HFF-Myc (cell line): ENCODE results near the gene PI4KA.
A peak's percentile ranks its signal among the peaks of the same experiment; 100 is the strongest.
"Not testable (repeated sequence)": the region's sequence is repeated elsewhere in the genome, so short reads cannot be mapped to it uniquely, and the experiment has no call there.

ENCODE experiments used
- DNase-seq: peaks from one replicate; pipeline ENCODE4 v3.0.0-alpha.2; 2011; ENCODE audit warnings: low read depth; ENCODE audit errors: extremely low read depth
- H3K4me3 ChIP-seq: replicated peaks from 2 replicates; pipeline ENCODE4 v1.5.1; 2011; ENCODE audit warnings: low read depth, mild to moderate bottlenecking, control low read depth, low read length
- TF ChIP-seq, protein P1 (sequence below): IDR thresholded peaks from 2 replicates; pipeline ENCODE4 v1.5.1; 2012; ENCODE audit warnings: mild to moderate bottlenecking, low read depth, low read length, control low read depth; ENCODE audit errors: missing control alignments

Gene PI4KA

DNA sequence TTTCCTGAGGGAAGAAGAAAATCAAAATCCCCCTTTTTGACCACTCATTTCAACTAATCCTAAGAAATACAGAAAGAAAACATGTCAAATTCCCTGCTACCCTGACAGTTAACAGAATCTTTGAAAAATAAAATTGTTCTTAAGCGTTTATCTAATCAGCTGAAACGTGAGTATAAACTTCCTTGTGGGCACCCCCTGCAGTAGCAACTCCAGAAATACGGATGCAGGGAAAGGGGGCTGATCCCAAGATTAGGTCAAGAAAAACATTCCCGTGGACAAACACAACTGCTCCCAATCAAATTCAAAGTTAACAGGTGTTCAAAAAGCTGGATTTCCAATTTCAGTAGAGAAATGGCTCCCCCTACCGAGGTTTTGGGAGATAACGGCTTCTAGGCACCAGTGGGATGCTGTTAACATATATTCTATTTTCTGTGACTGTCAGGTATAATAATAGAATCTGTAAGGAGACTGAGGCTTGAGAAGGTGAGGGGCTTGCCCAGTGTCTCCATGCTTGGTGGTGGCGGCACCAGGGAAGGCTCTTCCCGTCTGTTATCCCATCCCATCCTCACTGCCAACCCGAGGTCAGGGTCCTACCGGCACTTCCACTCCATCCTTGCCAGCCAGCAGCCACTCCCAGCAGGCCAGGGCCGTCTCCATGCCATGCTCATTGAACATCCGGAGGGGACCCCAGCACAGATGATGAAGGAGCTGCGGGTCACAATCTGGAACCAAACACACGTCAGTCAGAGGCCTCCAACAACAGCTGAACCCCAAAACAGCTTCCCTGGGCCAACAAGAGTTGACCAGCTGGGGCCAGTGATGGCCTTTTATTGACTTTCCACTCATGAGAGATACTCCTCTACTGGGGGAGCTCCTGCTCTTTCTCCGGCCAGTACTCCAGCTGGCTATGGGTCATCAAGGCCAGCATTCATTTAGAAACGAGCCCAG, 116.7 kb downstream of the PI4KA start:
- DNase-seq: no peak
- TF ChIP-seq, protein P1, sequence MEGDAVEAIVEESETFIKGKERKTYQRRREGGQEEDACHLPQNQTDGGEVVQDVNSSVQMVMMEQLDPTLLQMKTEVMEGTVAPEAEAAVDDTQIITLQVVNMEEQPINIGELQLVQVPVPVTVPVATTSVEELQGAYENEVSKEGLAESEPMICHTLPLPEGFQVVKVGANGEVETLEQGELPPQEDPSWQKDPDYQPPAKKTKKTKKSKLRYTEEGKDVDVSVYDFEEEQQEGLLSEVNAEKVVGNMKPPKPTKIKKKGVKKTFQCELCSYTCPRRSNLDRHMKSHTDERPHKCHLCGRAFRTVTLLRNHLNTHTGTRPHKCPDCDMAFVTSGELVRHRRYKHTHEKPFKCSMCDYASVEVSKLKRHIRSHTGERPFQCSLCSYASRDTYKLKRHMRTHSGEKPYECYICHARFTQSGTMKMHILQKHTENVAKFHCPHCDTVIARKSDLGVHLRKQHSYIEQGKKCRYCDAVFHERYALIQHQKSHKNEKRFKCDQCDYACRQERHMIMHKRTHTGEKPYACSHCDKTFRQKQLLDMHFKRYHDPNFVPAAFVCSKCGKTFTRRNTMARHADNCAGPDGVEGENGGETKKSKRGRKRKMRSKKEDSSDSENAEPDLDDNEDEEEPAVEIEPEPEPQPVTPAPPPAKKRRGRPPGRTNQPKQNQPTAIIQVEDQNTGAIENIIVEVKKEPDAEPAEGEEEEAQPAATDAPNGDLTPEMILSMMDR: peak; percentile 72
- no peak overlapping the region for H3K4me3 ChIP-seq

DNA sequence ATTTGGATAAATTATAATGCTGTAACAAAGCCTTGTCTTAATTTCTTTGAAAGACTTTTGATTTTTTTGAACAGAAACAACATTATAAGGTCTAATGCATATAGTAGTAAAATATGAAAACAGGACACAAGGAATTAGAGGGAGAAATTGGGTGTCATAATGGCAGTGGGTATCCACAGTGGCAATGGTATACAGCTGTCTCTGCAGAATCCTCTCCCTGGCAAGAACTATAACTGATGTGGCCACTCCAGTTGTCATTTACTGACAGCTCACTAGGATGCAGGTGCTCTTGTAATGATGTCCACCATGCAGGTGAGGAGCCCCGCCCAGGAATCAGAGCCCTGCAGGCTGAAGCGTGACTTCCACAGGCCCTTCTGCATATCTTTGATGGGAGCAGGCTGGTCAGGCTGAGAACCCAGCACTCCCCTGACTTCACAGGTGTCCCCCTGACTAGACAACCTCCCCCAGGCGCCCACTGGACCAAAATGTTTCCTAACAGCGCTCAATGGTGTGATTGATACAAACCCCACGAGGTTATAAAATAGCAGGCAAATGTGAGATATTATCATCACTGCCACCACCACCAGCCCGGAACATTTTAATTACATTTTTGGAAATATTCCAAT, 117.5 kb downstream of the PI4KA start:
- no peak overlapping the region for H3K4me3 ChIP-seq
- TF ChIP-seq, protein P1: no peak
- no peak for DNase-seq

DNA sequence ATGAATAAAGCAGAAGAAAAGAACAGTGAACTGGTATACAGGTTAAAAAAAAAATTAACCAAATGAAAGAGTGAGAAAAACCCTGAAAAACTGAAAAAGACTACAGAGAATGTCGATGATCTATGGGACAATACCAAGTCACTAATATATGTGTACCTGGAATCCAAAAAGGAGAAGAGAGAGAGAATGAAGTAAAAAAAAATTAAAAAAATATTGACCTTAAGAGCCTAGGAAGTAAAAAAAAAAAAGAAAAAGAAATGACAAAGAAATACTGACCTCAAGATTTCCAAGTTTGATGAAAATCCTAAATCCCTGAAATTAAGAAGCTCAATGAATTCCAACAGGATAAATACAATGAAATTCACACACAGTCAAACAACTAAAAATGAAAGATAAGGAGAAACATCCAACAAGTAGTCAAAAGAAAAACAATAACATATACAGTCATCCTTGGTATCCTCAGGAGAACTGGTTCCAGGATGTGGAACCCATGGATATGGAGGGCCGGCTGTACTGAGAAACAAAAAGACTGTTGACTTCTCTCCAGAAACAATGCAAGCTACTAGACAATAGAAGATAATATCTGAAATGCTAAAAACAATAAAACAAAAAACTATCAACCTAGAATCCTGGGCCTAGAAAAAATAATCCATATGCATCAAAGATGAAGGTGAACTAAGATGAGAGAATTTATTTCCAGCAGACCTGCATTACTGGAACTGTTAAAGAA, 118.2 kb downstream of the PI4KA start:
- TF ChIP-seq, protein P1: no peak
- H3K4me3 ChIP-seq: no peak overlapping the region
- no peak for DNase-seq

DNA sequence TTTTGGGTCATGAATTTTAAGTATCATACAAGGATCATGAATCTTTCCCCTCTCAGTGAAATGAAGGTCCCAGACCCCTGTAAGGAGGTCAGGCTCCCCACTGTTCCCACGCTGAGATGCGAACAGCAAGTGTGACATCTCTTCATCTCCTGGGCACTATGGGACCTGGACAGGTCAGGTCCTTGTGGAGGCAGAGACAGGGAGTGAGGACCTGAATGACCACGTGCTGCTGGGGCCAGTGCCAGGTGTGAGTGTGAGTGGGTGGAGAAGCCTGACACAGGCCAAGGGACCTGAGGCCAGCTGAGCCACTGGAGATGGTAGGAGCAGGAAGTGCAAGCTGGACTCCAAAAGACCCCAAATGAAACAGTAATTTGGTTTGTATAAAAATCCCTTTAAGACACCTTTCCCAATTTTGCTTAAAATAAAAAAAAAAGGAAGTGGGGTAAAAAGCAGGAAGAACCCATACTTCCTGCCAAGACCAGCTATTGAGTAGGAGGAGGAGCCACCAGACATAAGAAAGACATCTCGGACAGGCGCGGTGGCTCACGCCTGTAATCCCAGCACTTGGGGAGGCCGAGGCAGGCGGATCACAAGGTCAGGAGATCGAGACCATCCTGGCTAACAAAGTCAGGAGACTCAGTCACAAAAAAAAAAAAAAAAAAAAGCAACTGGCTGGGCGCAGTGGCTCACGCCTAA, 120.1 kb downstream of the PI4KA start:
- no peak overlapping the region for H3K4me3 ChIP-seq
- TF ChIP-seq, protein P1: no peak
- DNase-seq: no peak

DNA sequence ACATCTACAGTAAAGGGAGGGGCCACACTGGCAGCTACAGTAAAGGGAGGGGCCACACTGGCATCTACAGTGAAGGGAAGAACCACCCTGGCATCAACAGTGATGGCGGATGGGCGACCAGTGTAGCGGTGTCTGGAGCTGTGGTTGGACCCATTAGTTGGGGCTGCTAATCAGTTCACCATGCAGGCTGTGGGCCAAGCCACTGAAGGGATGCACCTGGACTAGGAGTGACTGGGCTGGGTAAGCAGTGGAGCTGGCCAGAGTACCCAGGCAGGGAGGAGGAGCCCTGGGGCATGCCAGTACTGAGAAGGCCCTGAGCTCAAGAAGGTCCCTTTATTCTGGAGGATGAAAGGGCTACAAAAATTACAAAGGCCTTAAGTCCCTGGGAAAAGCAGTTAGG, 121.7 kb downstream of the PI4KA start:
- DNase-seq, H3K4me3 ChIP-seq: not testable (repeated sequence)

DNA sequence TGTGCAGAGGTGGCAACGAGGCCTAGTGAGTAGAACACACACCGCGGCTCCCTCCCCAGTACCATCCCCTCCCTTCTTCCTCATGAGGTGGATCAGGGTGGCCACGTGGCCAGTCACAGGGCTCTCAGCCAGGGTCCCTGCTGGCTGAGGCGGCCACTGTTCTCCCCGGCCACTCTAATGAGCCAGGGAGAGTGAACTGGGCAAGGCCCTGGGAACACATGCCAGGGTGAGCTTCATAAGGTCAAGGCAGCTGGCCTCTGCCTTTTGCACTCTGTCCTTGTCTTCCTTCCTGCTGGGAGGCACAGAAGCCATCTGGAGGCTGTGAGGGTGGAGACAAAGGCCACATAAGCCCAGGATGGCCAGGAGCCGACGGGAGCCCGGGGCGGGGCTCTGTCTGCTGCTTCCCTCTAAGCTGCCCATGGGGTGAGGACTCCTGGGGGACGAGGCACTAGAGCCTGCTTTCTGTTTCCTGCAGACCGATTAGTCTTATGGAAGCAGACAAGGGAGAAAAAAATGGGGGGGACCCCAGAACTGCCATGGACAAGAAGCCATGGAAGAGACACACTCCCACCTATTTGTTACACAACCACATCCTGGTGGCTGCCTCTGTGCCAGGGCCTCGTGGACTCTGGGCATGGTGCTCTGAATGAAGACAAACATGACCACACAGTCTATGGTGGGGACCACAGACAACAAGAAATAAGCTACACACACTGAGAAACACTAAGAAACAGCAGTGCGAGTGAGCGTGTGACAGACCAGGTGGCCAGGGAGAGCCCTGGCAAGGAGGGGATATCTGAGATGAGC, 123.1 kb downstream of the PI4KA start:
- not testable (repeated sequence) for H3K4me3 ChIP-seq, DNase-seq

DNA sequence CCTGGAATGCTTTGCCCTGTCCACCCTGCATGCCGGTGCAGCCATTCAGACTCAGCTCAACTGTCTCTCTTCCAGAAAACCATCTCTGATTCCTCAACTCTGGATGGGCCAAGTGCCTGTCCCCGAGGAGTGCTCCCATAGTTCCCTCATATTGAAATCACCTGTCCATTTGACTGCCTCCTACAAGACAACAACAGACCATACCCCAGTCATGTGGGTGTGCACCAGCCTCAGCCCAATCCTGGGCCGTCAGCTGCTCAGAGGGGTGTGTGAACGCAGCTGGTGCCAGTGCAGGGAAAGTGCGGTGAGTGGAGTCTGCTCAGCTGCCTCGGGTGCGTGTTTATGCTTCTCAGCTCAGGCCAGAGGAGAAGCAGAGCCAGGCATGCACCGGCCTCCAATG, 126.2 kb downstream of the PI4KA start:
- DNase-seq, H3K4me3 ChIP-seq: not testable (repeated sequence)
